ENCODE results near the gene KRT83.
"Not testable (repeated sequence)": the region's sequence is repeated elsewhere in the genome, so short reads cannot be mapped to it uniquely, and the experiment has no call there.

The KRT83 gene

GRCh38 chr12:52331833-52332232 lies 10.6 kb upstream of the KRT83 start:
- DNase-seq (ENCODE audit: low read depth) = no peak

GRCh38 chr12:52331039-52331438 lies 9.8 kb upstream of the KRT83 start:
- no peak for DNase-seq (ENCODE audit: low read depth)

GRCh38 chr12:52327830-52328500 lies 6.8 kb upstream of the KRT83 start:
- DNase-seq (ENCODE audit: low read depth) = no peak

- peak; percentile 59 for DNase-seq (ENCODE audit: low read depth)
These were observed 6.0 kb upstream of the KRT83 start for GRCh38 chr12:52327052-52327829.

GRCh38 chr12:52324153-52324444 lies 2.9 kb upstream of the KRT83 start:
- DNase-seq (ENCODE audit: low read depth) = no peak

- no peak for DNase-seq (ENCODE audit: low read depth)
These were observed 2.4 kb upstream of the KRT83 start for GRCh38 chr12:52323416-52324152.

- no peak for DNase-seq (ENCODE audit: low read depth)
These were observed 1.8 kb upstream of the KRT83 start for GRCh38 chr12:52323001-52323400.

GRCh38 chr12:52322069-52322468 lies 871 bp upstream of the KRT83 start:
- DNase-seq (ENCODE audit: low read depth) = no peak

- no peak for DNase-seq (ENCODE audit: low read depth)
These were observed 220 bp upstream of the KRT83 start for GRCh38 chr12:52321418-52321817.

GRCh38 chr12:52319097-52319496 lies 2.1 kb downstream of the KRT83 start:
- DNase-seq (ENCODE audit: low read depth) = no peak

GRCh38 chr12:52318241-52318990 lies 2.8 kb downstream of the KRT83 start:
- DNase-seq (ENCODE audit: low read depth) = no peak

GRCh38 chr12:52317468-52318052 lies 3.6 kb downstream of the KRT83 start:
- DNase-seq (ENCODE audit: low read depth) = no peak

GRCh38 chr12:52316701-52317100 lies 4.5 kb downstream of the KRT83 start:
- DNase-seq (ENCODE audit: low read depth) = no peak

GRCh38 chr12:52316290-52316689 lies 4.9 kb downstream of the KRT83 start:
- no peak for DNase-seq (ENCODE audit: low read depth)

- DNase-seq (ENCODE audit: low read depth) = not testable (repeated sequence)
These were observed 5.5 kb downstream of the KRT83 start for GRCh38 chr12:52315721-52316120.

GRCh38 chr12:52314511-52314910 lies 6.7 kb downstream of the KRT83 start:
- DNase-seq (ENCODE audit: low read depth) = no peak

GRCh38 chr12:52313926-52314325 lies 7.3 kb downstream of the KRT83 start:
- no peak for DNase-seq (ENCODE audit: low read depth)

GRCh38 chr12:52313461-52313860 lies 7.7 kb downstream of the KRT83 start:
- no peak for DNase-seq (ENCODE audit: low read depth)

GRCh38 chr12:52312086-52312485 lies 9.1 kb downstream of the KRT83 start:
- no peak for DNase-seq (ENCODE audit: low read depth)

- no peak for DNase-seq (ENCODE audit: low read depth)
These were observed 9.9 kb downstream of the KRT83 start for GRCh38 chr12:52311285-52311648.

- no peak for DNase-seq (ENCODE audit: low read depth)
These were observed 10.4 kb downstream of the KRT83 start for GRCh38 chr12:52310622-52311284.
